Activated T-helper 17 cell treated with anti-CD3 and anti-CD28 coated beads, Interleukin-2, amount 50 U/mL, for 72 hours (primary cell): ENCODE results near the gene NTRK1. TPM values are rescaled to one million over a fixed set of nuclear protein-coding genes. Genes with fewer than 3 reads are reported as not detected.

Experiments
- ATAC-seq: fragments of 150-1000 bp; cut with Tn5 transposase; replicated peaks from 2 replicates; pipeline ENCODE4 v1.10.0; 2021; ENCODE audit warnings: mild to moderate bottlenecking, moderate library complexity
- H3K27ac Mint-ChIP-seq: one replicate; pipeline ENCODE4 v1.8.0; 2022; ENCODE audit warnings: mixed read lengths
- H3K27me3 Mint-ChIP-seq: one replicate; pipeline ENCODE4 v1.8.0; 2022; ENCODE audit warnings: mixed read lengths
- H3K36me3 Mint-ChIP-seq: one replicate; pipeline ENCODE4 v1.8.0; 2022; ENCODE audit warnings: low read depth, mild to moderate bottlenecking, mixed read lengths
- H3K4me1 Mint-ChIP-seq: one replicate; pipeline ENCODE4 v1.8.0; 2022; ENCODE audit warnings: mixed read lengths
- H3K4me3 Mint-ChIP-seq: one replicate; pipeline ENCODE4 v1.8.0; 2022; ENCODE audit warnings: mild to moderate bottlenecking, mixed read lengths
- H3K9me3 Mint-ChIP-seq: one replicate; pipeline ENCODE4 v1.8.0; 2022; ENCODE audit warnings: mixed read lengths
- total RNA-seq, 2 donors: library from RNA; stranded (reverse); gene quantifications; one replicate each; pipeline ENCODE4 v1.2.3, GENCODE V29; 2022

Gene NTRK1
- total RNA-seq, 2 donors from 2014 or later, result 2.5 to 13.3 TPM

GRCh38 chr1:156874142-156874541, 13.5 kb downstream of the NTRK1 start:
- no peak for ATAC-seq
- peaks cover 11% of the 10 kb centered on the region for H3K27me3 Mint-ChIP-seq
- H3K36me3 Mint-ChIP-seq, result no peaks in the 10 kb centered on the region
- H3K4me3 Mint-ChIP-seq, result no peak overlapping the region
- no peak overlapping the region for H3K27ac Mint-ChIP-seq
- no peaks in the 10 kb centered on the region for H3K9me3 Mint-ChIP-seq
- peaks cover 11% of the 10 kb centered on the region for H3K4me1 Mint-ChIP-seq

GRCh38 chr1:156874572-156875340, 14.1 kb downstream of the NTRK1 start:
- no peak for ATAC-seq
- Mint-ChIP-seq H3K27me3 (peaks cover 12% of the 10 kb centered on the region), H3K36me3 (no peaks in the 10 kb centered on the region), H3K4me1 (peaks cover 11% of the 10 kb centered on the region), H3K27ac (no peak overlapping the region), H3K4me3 (no peak overlapping the region), H3K9me3 (no peaks in the 10 kb centered on the region)

- H3K9me3 Mint-ChIP-seq, result no peaks in the 10 kb centered on the region
- H3K36me3 Mint-ChIP-seq, result no peaks in the 10 kb centered on the region
- peaks cover 14% of the 10 kb centered on the region for H3K27me3 Mint-ChIP-seq
- H3K27ac Mint-ChIP-seq, result no peak overlapping the region
- ATAC-seq, result no peak
- H3K4me1 Mint-ChIP-seq, result peaks cover 9% of the 10 kb centered on the region
- H3K4me3 Mint-ChIP-seq, result no peak overlapping the region
Observed at GRCh38 chr1:156875341-156875615, 14.6 kb downstream of the NTRK1 start.

- Mint-ChIP-seq H3K36me3 (no peaks in the 10 kb centered on the region), H3K9me3 (no peaks in the 10 kb centered on the region), H3K4me3 (no peak overlapping the region), H3K27me3 (peaks cover 22% of the 10 kb centered on the region), H3K4me1 (no peaks in the 10 kb centered on the region), H3K27ac (no peak overlapping the region)
- ATAC-seq, result no peak
Observed at GRCh38 chr1:156876281-156876680, 15.6 kb downstream of the NTRK1 start.

- H3K9me3 Mint-ChIP-seq, result no peaks in the 10 kb centered on the region
- H3K36me3 Mint-ChIP-seq, result no peaks in the 10 kb centered on the region
- H3K27me3 Mint-ChIP-seq, result peaks cover 22% of the 10 kb centered on the region
- H3K27ac Mint-ChIP-seq, result no peak overlapping the region
- ATAC-seq, result no peak
- H3K4me1 Mint-ChIP-seq, result no peaks in the 10 kb centered on the region
- no peak overlapping the region for H3K4me3 Mint-ChIP-seq
Observed at GRCh38 chr1:156877433-156878170, 16.9 kb downstream of the NTRK1 start.

GRCh38 chr1:156879876-156880275, 19.2 kb downstream of the NTRK1 start:
- Mint-ChIP-seq H3K27ac (no peak overlapping the region), H3K4me3 (no peak overlapping the region), H3K9me3 (no peaks in the 10 kb centered on the region), H3K4me1 (no peaks in the 10 kb centered on the region), H3K36me3 (no peaks in the 10 kb centered on the region), H3K27me3 (peaks cover 35% of the 10 kb centered on the region)
- no peak for ATAC-seq

- Mint-ChIP-seq H3K4me3 (no peak overlapping the region), H3K9me3 (no peaks in the 10 kb centered on the region), H3K27me3 (peaks cover 32% of the 10 kb centered on the region), H3K36me3 (no peaks in the 10 kb centered on the region), H3K4me1 (no peaks in the 10 kb centered on the region), H3K27ac (no peak overlapping the region)
- ATAC-seq, result no peak
Observed at GRCh38 chr1:156880473-156880872, 19.8 kb downstream of the NTRK1 start.

- ATAC-seq, result no peak
- no peak overlapping the region for H3K4me3 Mint-ChIP-seq
- H3K27me3 Mint-ChIP-seq, result peaks cover 35% of the 10 kb centered on the region
- no peak overlapping the region for H3K27ac Mint-ChIP-seq
- H3K36me3 Mint-ChIP-seq, result no peaks in the 10 kb centered on the region
- no peaks in the 10 kb centered on the region for H3K9me3 Mint-ChIP-seq
- no peaks in the 10 kb centered on the region for H3K4me1 Mint-ChIP-seq
Observed at GRCh38 chr1:156881101-156881500, 20.4 kb downstream of the NTRK1 start.

GRCh38 chr1:156881663-156882062, 21.0 kb downstream of the NTRK1 start:
- Mint-ChIP-seq H3K4me3 (no peak overlapping the region), H3K9me3 (no peaks in the 10 kb centered on the region), H3K27ac (no peak overlapping the region), H3K36me3 (no peaks in the 10 kb centered on the region), H3K4me1 (no peaks in the 10 kb centered on the region), H3K27me3 (peaks cover 40% of the 10 kb centered on the region)
- ATAC-seq, result no peak

GRCh38 chr1:156882543-156882942, 21.9 kb downstream of the NTRK1 start:
- H3K4me3 Mint-ChIP-seq, result no peak overlapping the region
- no peak for ATAC-seq
- no peaks in the 10 kb centered on the region for H3K9me3 Mint-ChIP-seq
- no peaks in the 10 kb centered on the region for H3K36me3 Mint-ChIP-seq
- H3K27ac Mint-ChIP-seq, result no peak overlapping the region
- peaks cover 43% of the 10 kb centered on the region for H3K27me3 Mint-ChIP-seq
- no peaks in the 10 kb centered on the region for H3K4me1 Mint-ChIP-seq

- peaks cover 42% of the 10 kb centered on the region for H3K27me3 Mint-ChIP-seq
- no peak for ATAC-seq
- no peak overlapping the region for H3K4me3 Mint-ChIP-seq
- no peaks in the 10 kb centered on the region for H3K9me3 Mint-ChIP-seq
- H3K4me1 Mint-ChIP-seq, result no peaks in the 10 kb centered on the region
- no peak overlapping the region for H3K27ac Mint-ChIP-seq
- no peaks in the 10 kb centered on the region for H3K36me3 Mint-ChIP-seq
Observed at GRCh38 chr1:156883919-156884318, 23.3 kb downstream of the NTRK1 start.

GRCh38 chr1:156884560-156885184, 24.0 kb downstream of the NTRK1 start:
- no peak for ATAC-seq
- H3K4me3 Mint-ChIP-seq, result no peak overlapping the region
- no peaks in the 10 kb centered on the region for H3K9me3 Mint-ChIP-seq
- no peak overlapping the region for H3K27ac Mint-ChIP-seq
- peaks cover 42% of the 10 kb centered on the region for H3K27me3 Mint-ChIP-seq
- no peaks in the 10 kb centered on the region for H3K36me3 Mint-ChIP-seq
- no peaks in the 10 kb centered on the region for H3K4me1 Mint-ChIP-seq

- H3K36me3 Mint-ChIP-seq, result no peaks in the 10 kb centered on the region
- no peaks in the 10 kb centered on the region for H3K9me3 Mint-ChIP-seq
- ATAC-seq, result no peak
- H3K4me1 Mint-ChIP-seq, result no peaks in the 10 kb centered on the region
- H3K4me3 Mint-ChIP-seq, result no peak overlapping the region
- peaks cover 40% of the 10 kb centered on the region for H3K27me3 Mint-ChIP-seq
- H3K27ac Mint-ChIP-seq, result no peak overlapping the region
Observed at GRCh38 chr1:156885314-156885713, 24.6 kb downstream of the NTRK1 start.

- no peaks in the 10 kb centered on the region for H3K4me1 Mint-ChIP-seq
- H3K27ac Mint-ChIP-seq, result peak overlapping the region; percentile 54
- no peak for ATAC-seq
- H3K36me3 Mint-ChIP-seq, result no peaks in the 10 kb centered on the region
- H3K27me3 Mint-ChIP-seq, result peaks cover 34% of the 10 kb centered on the region
- H3K9me3 Mint-ChIP-seq, result no peaks in the 10 kb centered on the region
- no peak overlapping the region for H3K4me3 Mint-ChIP-seq
Observed at GRCh38 chr1:156885880-156886355, 25.3 kb downstream of the NTRK1 start.
